Fibroblast of peridontal ligament (primary cell): ENCODE data around the gene ROGDI.

ENCODE experiments used
- DNase-seq: peaks from one replicate; pipeline ENCODE4 v3.0.0-alpha.2; 2010; ENCODE audit errors: extremely low read depth

ROGDI gene

GRCh38 chr16:4801962-4802658, at the start of gene ROGDI:
Gene ROGDI (minus strand): TSS chr16:4802633. CDS start chr16:4802571, 62 bp downstream.
- DNase-seq = peak; percentile 15

GRCh38 chr16:4850211-4850610, 47.8 kb upstream of the ROGDI start:
- DNase-seq = peak; percentile 20

GRCh38 chr16:4847774-4848587, 45.5 kb upstream of the ROGDI start:
- DNase-seq = peak; percentile 69

- DNase-seq = peak; percentile 92
Measured at GRCh38 chr16:4846901-4847773, 44.7 kb upstream of the ROGDI start, which contains the start of the genes GLYR1 and UBN1. Gene GLYR1 (minus strand): TSS chr16:4847288. CDS start chr16:4847265, 23 bp downstream. Gene UBN1 (plus strand): TSS chr16:4847481. CDS start chr16:4852918, 5,437 bp downstream.

- peak; percentile 30 for DNase-seq
Measured at GRCh38 chr16:4846503-4846900, 44.1 kb upstream of the ROGDI start.

GRCh38 chr16:4840984-4841383, 38.6 kb upstream of the ROGDI start:
- DNase-seq = no peak

- DNase-seq = no peak
Measured at GRCh38 chr16:4839942-4840341, 37.5 kb upstream of the ROGDI start.

- DNase-seq = no peak
Measured at GRCh38 chr16:4837733-4838501, 35.5 kb upstream of the ROGDI start.

- DNase-seq = no peak
Measured at GRCh38 chr16:4836727-4837126, 34.3 kb upstream of the ROGDI start.

- no peak for DNase-seq
Measured at GRCh38 chr16:4833584-4833983, 31.2 kb upstream of the ROGDI start.

GRCh38 chr16:4832698-4833343, 30.4 kb upstream of the ROGDI start:
- DNase-seq = peak; percentile 16

GRCh38 chr16:4831616-4832015, 29.2 kb upstream of the ROGDI start:
- DNase-seq = no peak

- DNase-seq = no peak
Measured at GRCh38 chr16:4830408-4830807, 28.0 kb upstream of the ROGDI start.

GRCh38 chr16:4828567-4829321, 26.3 kb upstream of the ROGDI start:
- DNase-seq = no peak

GRCh38 chr16:4826980-4827379, 24.5 kb upstream of the ROGDI start:
- no peak for DNase-seq

GRCh38 chr16:4826526-4826925, 24.1 kb upstream of the ROGDI start:
- no peak for DNase-seq

GRCh38 chr16:4825196-4825595, 22.8 kb upstream of the ROGDI start:
- no peak for DNase-seq

- DNase-seq = no peak
Measured at GRCh38 chr16:4820652-4821051, 18.2 kb upstream of the ROGDI start.

GRCh38 chr16:4814542-4815173, 12.2 kb upstream of the ROGDI start:
- DNase-seq = no peak
